ENCODE data around the gene HAT1. TPM values are rescaled to one million over a fixed set of nuclear protein-coding genes. Genes with fewer than 3 reads are reported as not detected.
A peak's percentile ranks its signal among the peaks of the same experiment; 100 is the strongest.

HAT1 gene
- total RNA-seq, 1 donor from 2014 or later, result 25.8 TPM

GRCh38 chr2:171941316-171941699, 19.0 kb downstream of the HAT1 start:
- no peak overlapping the region for H3K4me3 ChIP-seq (ENCODE audit: low read depth, low read length)
- TF ChIP-seq CTCF (IDR thresholded peaks at IDR 0.05; ENCODE audit: insufficient read depth, low read length, severe bottlenecking), result no peak
- DNase-seq (ENCODE audit: low read depth) (no peak), FAIRE-seq (no peak)
- no peaks in the 10 kb centered on the region for H3K27me3 ChIP-seq (ENCODE audit: control insufficient read depth, insufficient read depth, low read length)
- no peaks in the 10 kb centered on the region for H3K36me3 ChIP-seq (ENCODE audit: control insufficient read depth, insufficient read depth, low read length)

- TF ChIP-seq CTCF (IDR thresholded peaks at IDR 0.05; ENCODE audit: insufficient read depth, low read length, severe bottlenecking), result no peak
- H3K36me3 ChIP-seq (ENCODE audit: control insufficient read depth, insufficient read depth, low read length), result no peaks in the 10 kb centered on the region
- H3K4me3 ChIP-seq (ENCODE audit: low read depth, low read length), result no peak overlapping the region
- DNase-seq (ENCODE audit: low read depth) (no peak), FAIRE-seq (no peak)
- no peaks in the 10 kb centered on the region for H3K27me3 ChIP-seq (ENCODE audit: control insufficient read depth, insufficient read depth, low read length)
These were observed 21.6 kb downstream of the HAT1 start for GRCh38 chr2:171943869-171944268.

GRCh38 chr2:171952276-171952675, 30.0 kb downstream of the HAT1 start:
- Histone ChIP-seq H3K27me3 (ENCODE audit: control insufficient read depth, insufficient read depth, low read length) (no peaks in the 10 kb centered on the region), H3K4me3 (ENCODE audit: low read depth, low read length) (no peak overlapping the region), H3K36me3 (ENCODE audit: control insufficient read depth, insufficient read depth, low read length) (no peaks in the 10 kb centered on the region)
- no peak for DNase-seq (ENCODE audit: low read depth)
- FAIRE-seq, result no peak
- no peak for TF ChIP-seq CTCF (IDR thresholded peaks at IDR 0.05; ENCODE audit: insufficient read depth, low read length, severe bottlenecking)

- FAIRE-seq (no peak), DNase-seq (ENCODE audit: low read depth) (no peak)
- Histone ChIP-seq H3K4me3 (ENCODE audit: low read depth, low read length) (no peak overlapping the region), H3K36me3 (ENCODE audit: control insufficient read depth, insufficient read depth, low read length) (no peaks in the 10 kb centered on the region), H3K27me3 (ENCODE audit: control insufficient read depth, insufficient read depth, low read length) (no peaks in the 10 kb centered on the region)
- TF ChIP-seq CTCF (IDR thresholded peaks at IDR 0.05; ENCODE audit: insufficient read depth, low read length, severe bottlenecking), result no peak
These were observed 30.5 kb downstream of the HAT1 start for GRCh38 chr2:171952748-171953147.

GRCh38 chr2:171956135-171956825, 34.0 kb downstream of the HAT1 start:
- Histone ChIP-seq H3K27me3 (ENCODE audit: control insufficient read depth, insufficient read depth, low read length) (no peaks in the 10 kb centered on the region), H3K4me3 (ENCODE audit: low read depth, low read length) (no peak overlapping the region), H3K36me3 (ENCODE audit: control insufficient read depth, insufficient read depth, low read length) (no peaks in the 10 kb centered on the region)
- DNase-seq (ENCODE audit: low read depth), result no peak
- FAIRE-seq, result no peak
- no peak for TF ChIP-seq CTCF (IDR thresholded peaks at IDR 0.05; ENCODE audit: insufficient read depth, low read length, severe bottlenecking)

- no peaks in the 10 kb centered on the region for H3K36me3 ChIP-seq (ENCODE audit: control insufficient read depth, insufficient read depth, low read length)
- H3K27me3 ChIP-seq (ENCODE audit: control insufficient read depth, insufficient read depth, low read length), result no peaks in the 10 kb centered on the region
- TF ChIP-seq CTCF (IDR thresholded peaks at IDR 0.05; ENCODE audit: insufficient read depth, low read length, severe bottlenecking), result peak; percentile 8
- H3K4me3 ChIP-seq (ENCODE audit: low read depth, low read length), result no peak overlapping the region
- FAIRE-seq (no peak), DNase-seq (ENCODE audit: low read depth) (no peak)
These were observed 34.8 kb downstream of the HAT1 start for GRCh38 chr2:171957061-171957460.
